ENCODE results near the gene OPN4.
A peak's percentile ranks its signal among the peaks of the same experiment; 100 is the strongest.
"Not testable (repeated sequence)": the region's sequence is repeated elsewhere in the genome, so short reads cannot be mapped to it uniquely, and the experiment has no call there.

OPN4 gene

GRCh38 chr10:86614853-86615252 is 39.5 kb upstream of the OPN4 start:
- no peak overlapping the region for H3K4me3 ChIP-seq (ENCODE audit: control insufficient read depth, low read depth, low read length)
- DNase-seq (ENCODE audit: low read depth), result no peak
- TF ChIP-seq CTCF (IDR thresholded peaks at IDR 0.05; ENCODE audit: control insufficient read depth, insufficient read depth, low read depth, low read length, missing control alignments), result no peak

GRCh38 chr10:86617278-86617677 is 37.1 kb upstream of the OPN4 start:
- DNase-seq (ENCODE audit: low read depth); H3K4me3 ChIP-seq (ENCODE audit: control insufficient read depth, low read depth, low read length): not testable (repeated sequence)

- H3K4me3 ChIP-seq (ENCODE audit: control insufficient read depth, low read depth, low read length), result no peak overlapping the region
- no peak for DNase-seq (ENCODE audit: low read depth)
- TF ChIP-seq CTCF (IDR thresholded peaks at IDR 0.05; ENCODE audit: control insufficient read depth, insufficient read depth, low read depth, low read length, missing control alignments), result no peak
These were observed 26.0 kb upstream of the OPN4 start for GRCh38 chr10:86628311-86628710.

- TF ChIP-seq CTCF (IDR thresholded peaks at IDR 0.05; ENCODE audit: control insufficient read depth, insufficient read depth, low read depth, low read length, missing control alignments), result no peak
- H3K4me3 ChIP-seq (ENCODE audit: control insufficient read depth, low read depth, low read length), result no peak overlapping the region
- no peak for DNase-seq (ENCODE audit: low read depth)
These were observed 24.3 kb upstream of the OPN4 start for GRCh38 chr10:86630079-86630478.

DNA sequence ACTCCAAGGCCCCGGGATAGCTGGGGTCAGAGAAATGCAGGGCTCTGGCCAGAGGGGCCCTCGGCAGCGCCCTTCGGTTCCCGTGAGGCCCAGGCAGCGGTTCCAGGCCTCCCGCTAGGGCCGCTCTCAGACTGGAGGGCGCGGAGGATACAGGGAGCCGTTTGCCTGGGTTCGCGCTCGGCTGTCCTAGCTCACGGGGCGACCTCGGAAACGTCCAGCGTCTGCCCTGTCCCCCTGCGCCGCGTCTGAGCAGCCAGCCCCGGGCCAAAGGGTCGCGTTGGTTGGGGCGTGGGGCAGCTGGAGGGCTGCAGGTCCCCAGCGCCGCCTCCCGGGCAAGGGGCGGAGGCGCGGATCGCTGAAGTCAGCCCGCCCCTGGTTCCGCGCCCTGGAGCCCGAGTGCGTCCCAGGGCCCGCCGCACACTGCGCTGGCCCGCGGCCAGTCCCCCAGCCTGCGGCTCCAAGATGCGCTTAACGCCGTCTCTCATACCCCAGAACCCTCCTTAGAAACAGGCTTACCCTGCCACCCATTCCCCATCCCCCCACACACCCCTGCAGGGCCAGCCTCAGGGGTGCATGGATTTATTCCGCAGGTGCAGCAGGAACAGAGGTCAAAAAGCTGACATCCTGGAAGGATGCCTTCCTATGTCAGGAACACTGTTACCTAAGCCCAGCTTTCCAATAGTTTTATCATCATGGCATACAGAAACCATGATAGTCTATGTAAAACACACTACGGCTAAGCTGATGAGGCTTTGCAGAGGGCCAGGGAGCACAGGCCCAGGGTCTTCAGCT is 22.1 kb upstream of the OPN4 start:
- DNase-seq (ENCODE audit: low read depth), result no peak
- TF ChIP-seq CTCF (IDR thresholded peaks at IDR 0.05; ENCODE audit: control insufficient read depth, insufficient read depth, low read depth, low read length, missing control alignments), result no peak
- no peak overlapping the region for H3K4me3 ChIP-seq (ENCODE audit: control insufficient read depth, low read depth, low read length)

GRCh38 chr10:86632951-86633350 is 21.4 kb upstream of the OPN4 start:
- H3K4me3 ChIP-seq (ENCODE audit: control insufficient read depth, low read depth, low read length), result no peak overlapping the region
- no peak for TF ChIP-seq CTCF (IDR thresholded peaks at IDR 0.05; ENCODE audit: control insufficient read depth, insufficient read depth, low read depth, low read length, missing control alignments)
- DNase-seq (ENCODE audit: low read depth), result no peak

GRCh38 chr10:86635402-86635801 is 18.9 kb upstream of the OPN4 start:
- H3K4me3 ChIP-seq (ENCODE audit: control insufficient read depth, low read depth, low read length), result no peak overlapping the region
- peak; percentile 73 for DNase-seq (ENCODE audit: low read depth)
- no peak for TF ChIP-seq CTCF (IDR thresholded peaks at IDR 0.05; ENCODE audit: control insufficient read depth, insufficient read depth, low read depth, low read length, missing control alignments)

All from AG09309 (cell line).